ENCODE measurements around the gene MATN1.

DNA sequence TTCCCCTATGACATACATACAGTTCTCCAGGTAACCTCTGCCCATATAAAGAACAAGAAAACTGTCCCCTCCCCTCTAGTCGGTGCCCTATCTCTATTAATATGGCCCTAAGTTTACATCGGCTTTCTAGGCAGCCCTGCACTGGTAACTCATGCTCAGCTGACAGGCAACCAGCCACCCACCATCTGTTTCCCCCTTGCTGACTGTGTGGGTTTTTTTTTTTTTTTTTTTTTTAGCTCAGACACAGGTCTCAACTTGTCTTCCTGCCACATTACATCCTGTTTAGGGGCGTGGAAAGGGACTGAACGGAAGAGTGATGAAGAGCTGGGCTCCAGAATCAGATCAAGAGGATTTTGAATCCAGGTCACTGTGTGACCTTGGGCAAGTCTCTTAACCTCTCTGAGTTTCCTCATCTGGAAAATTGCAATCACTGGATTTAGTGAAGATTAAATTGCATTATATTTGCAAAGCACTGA lies 20.2 kb upstream of the MATN1 start:
- TF ChIP-seq CTCF (IDR thresholded peaks at IDR 0.05), result no peak
- TF ChIP-seq ZFX (IDR thresholded peaks at IDR 0.05; ENCODE audit: borderline replicate concordance), result no peak

All from 22Rv1 (cell line).